Adrenal gland (tissue), 5 donors: Measurements from ENCODE around the gene STK25.

ENCODE experiments used
- POLR2A ChIP-seq, 2 donors: fragments of 450-650 bp; IDR thresholded peaks; one replicate each; pipeline ENCODE4 v1.6.1; 2017; ENCODE audit warnings: antibody characterized with exemption in 2 of 2, mild to moderate bottlenecking in 2 of 2, moderate library complexity in 1 of 2
- TF ChIP-seq, protein P1 (sequence below), 6 experiments: fragments of 450-650 bp in 4 of 6; fragments of 200-600 bp in 2 of 6; sonication (generic) in 1 of 6; IDR thresholded peaks; 1 replicate in 5 of 6; 2 replicates in 1 of 6; pipeline versions ENCODE4 v1.5.1 to v1.8.0; 2016 to 2021; ENCODE audit warnings: antibody characterized with exemption in 6 of 6, mild to moderate bottlenecking in 2 of 6, moderate library complexity in 1 of 6
- donor health status: DM: no; HTN: no; CAD: no.

DNA sequence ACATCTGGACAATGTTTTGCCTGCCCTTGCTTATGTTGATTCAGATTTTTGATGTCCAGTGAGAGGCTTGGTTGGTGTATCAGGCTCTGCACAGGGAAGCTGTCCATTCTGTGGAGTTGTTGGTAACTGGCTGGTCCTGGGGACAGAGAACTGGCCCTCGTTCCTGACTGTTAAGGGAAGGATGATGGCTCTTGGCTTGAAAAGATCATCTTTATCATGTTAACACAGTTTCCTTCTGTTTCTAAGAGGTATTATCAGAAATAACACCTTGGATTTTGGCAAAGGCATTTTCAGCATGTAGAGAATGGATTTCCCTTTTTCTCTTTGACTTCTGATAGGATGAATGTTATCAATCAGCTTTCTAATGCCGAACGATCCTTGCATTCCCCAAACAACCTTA lies 19.3 kb downstream of the STK25 start:
- TF ChIP-seq POLR2A (IDR thresholded peaks at IDR 0.05) = no peak
- TF ChIP-seq, protein P1, sequence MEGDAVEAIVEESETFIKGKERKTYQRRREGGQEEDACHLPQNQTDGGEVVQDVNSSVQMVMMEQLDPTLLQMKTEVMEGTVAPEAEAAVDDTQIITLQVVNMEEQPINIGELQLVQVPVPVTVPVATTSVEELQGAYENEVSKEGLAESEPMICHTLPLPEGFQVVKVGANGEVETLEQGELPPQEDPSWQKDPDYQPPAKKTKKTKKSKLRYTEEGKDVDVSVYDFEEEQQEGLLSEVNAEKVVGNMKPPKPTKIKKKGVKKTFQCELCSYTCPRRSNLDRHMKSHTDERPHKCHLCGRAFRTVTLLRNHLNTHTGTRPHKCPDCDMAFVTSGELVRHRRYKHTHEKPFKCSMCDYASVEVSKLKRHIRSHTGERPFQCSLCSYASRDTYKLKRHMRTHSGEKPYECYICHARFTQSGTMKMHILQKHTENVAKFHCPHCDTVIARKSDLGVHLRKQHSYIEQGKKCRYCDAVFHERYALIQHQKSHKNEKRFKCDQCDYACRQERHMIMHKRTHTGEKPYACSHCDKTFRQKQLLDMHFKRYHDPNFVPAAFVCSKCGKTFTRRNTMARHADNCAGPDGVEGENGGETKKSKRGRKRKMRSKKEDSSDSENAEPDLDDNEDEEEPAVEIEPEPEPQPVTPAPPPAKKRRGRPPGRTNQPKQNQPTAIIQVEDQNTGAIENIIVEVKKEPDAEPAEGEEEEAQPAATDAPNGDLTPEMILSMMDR (IDR thresholded peaks at IDR 0.05) = no peak
